UCSD-AML1 (cell line): ENCODE measurements around the gene MIAT.
"Not testable (repeated sequence)": the region's sequence is repeated elsewhere in the genome, so short reads cannot be mapped to it uniquely, and the experiment has no call there.

Experiments used
- DNase-seq: peaks from one replicate; lab custom pipeline; 2025; ENCODE audit not compliant: unreplicated experiment; lab: John Stamatoyannopoulos, UW

MIAT gene

GRCh38 chr22:26692215-26692614 lies 34.8 kb downstream of the MIAT start:
- no peak for DNase-seq

- no peak for DNase-seq
Observed at GRCh38 chr22:26697151-26697550, 39.8 kb downstream of the MIAT start.

GRCh38 chr22:26700462-26700861 lies 43.1 kb downstream of the MIAT start:
- no peak for DNase-seq

- no peak for DNase-seq
Observed at GRCh38 chr22:26700886-26701285, 43.5 kb downstream of the MIAT start.

- no peak for DNase-seq
Observed at GRCh38 chr22:26701323-26701722, 43.9 kb downstream of the MIAT start.

GRCh38 chr22:26702906-26703830 lies 45.8 kb downstream of the MIAT start:
- no peak for DNase-seq

- DNase-seq, result not testable (repeated sequence)
Observed at GRCh38 chr22:26705379-26705778, 48.0 kb downstream of the MIAT start.

- no peak for DNase-seq
Observed at GRCh38 chr22:26707090-26707489, 49.7 kb downstream of the MIAT start.

- no peak for DNase-seq
Observed at GRCh38 chr22:26707581-26707980, 50.2 kb downstream of the MIAT start.

- no peak for DNase-seq
Observed at GRCh38 chr22:26708256-26709009, 51.0 kb downstream of the MIAT start.

- no peak for DNase-seq
Observed at GRCh38 chr22:26709617-26710390, 52.4 kb downstream of the MIAT start.

- no peak for DNase-seq
Observed at GRCh38 chr22:26711205-26711963, 54.0 kb downstream of the MIAT start.

- no peak for DNase-seq
Observed at GRCh38 chr22:26712158-26712557, 54.8 kb downstream of the MIAT start.

GRCh38 chr22:26713823-26714449 lies 56.5 kb downstream of the MIAT start:
- no peak for DNase-seq

- DNase-seq, result no peak
Observed at GRCh38 chr22:26714971-26715370, 57.6 kb downstream of the MIAT start.

- no peak for DNase-seq
Observed at GRCh38 chr22:26715392-26715936, 58.1 kb downstream of the MIAT start.

GRCh38 chr22:26718488-26718887 lies 61.1 kb downstream of the MIAT start:
- no peak for DNase-seq

- DNase-seq, result no peak
Observed at GRCh38 chr22:26718905-26719304, 61.5 kb downstream of the MIAT start.

GRCh38 chr22:26722159-26722558 lies 64.8 kb downstream of the MIAT start:
- no peak for DNase-seq

GRCh38 chr22:26724414-26724813 lies 67.0 kb downstream of the MIAT start:
- no peak for DNase-seq
